GM21717 (cell line): ENCODE results near the gene TMEM135.
"Not testable (repeated sequence)": the region's sequence is repeated elsewhere in the genome, so short reads cannot be mapped to it uniquely, and the experiment has no call there.

Source experiments
- ATAC-seq: cut with Tn5 transposase; IDR thresholded peaks from one replicate; pipeline ENCODE4 v1.9.1; 2021; ENCODE audit warnings: mild to moderate bottlenecking, moderate library complexity; ENCODE audit not compliant: unreplicated experiment

The TMEM135 gene

DNA sequence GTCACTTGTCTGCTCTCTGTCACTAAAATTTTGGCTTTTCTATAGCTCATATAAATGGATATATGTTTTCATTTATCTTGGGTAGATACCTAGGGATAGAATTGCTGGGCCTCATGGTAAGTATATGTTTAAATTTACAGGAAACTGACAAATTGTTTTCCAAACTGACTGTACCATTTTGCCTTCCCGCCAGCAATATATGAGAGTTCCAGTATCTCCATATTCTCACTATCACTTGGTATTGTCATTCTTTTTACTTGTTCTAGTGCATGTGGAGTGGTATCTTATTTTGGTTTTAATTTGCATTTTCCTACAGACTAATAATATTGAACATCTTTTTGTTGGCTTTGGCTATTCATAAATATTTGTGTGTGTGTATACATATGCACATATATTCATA, 101.7 kb downstream of the TMEM135 start:
- ATAC-seq: no peak

DNA sequence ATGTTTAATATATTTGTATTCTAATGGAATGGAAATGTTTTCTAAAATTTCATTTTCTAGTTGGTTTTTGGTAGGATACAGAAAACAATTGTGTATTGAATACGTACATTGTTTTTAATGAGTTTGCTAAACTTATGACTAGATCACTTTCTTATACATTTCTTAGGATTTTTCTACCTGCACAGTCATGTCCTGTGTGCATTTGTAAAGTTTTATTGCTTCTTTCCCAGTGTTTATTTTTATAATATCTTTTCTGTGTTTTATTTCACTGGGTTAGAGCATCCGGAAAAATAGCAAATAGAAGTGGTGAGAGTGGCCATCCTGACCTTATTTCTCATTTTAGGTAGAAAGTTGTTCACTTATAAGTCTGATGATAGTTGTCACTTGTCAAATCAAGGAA, 103.6 kb downstream of the TMEM135 start:
- no peak for ATAC-seq

DNA sequence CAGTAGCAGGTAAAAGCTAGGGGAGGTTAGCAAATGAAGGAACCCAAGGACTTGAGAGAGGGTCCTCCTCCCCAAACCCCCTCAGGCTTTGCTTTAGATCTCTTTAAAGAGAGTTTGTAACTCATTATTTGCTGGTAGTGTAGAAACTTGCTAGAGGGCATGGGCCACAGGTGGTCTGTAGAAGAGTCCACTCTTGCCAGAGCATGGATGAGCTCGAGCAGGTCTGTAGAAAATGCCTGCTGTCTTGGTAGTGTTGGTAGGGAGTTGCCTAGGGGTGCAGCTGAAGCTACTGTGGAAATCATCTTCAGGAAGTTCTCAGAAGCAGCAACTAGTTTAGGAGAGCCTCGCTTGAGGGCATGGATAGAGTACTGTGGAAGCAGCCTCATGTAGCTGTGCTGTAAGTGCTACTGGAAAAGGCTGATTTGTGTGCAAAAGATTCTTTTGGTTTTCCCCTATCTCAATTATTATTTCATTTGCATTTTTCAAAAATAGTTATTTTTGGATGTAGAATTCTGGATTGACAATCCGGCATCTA, 104.3 kb downstream of the TMEM135 start:
- no peak for ATAC-seq

DNA sequence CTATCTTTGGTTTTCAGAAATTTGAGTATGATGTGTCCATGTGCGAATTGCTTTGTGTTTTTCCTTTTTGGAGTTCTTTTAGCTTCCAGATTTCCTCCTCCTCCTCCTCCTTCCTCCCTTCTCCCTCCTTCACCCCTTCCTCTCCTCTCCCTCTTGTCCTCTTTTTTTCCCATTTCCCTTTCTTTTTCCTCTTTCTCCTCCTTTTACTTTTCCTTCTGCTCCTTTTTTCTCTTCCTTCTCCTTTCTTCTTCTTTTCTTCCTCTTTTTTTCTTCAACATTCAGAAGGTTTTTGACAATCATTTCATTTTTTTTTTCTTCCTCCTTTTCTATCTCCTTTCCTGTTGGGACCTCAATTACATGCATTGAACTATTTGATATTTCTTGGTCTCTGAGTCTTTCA, 104.9 kb downstream of the TMEM135 start:
- no peak for ATAC-seq

DNA sequence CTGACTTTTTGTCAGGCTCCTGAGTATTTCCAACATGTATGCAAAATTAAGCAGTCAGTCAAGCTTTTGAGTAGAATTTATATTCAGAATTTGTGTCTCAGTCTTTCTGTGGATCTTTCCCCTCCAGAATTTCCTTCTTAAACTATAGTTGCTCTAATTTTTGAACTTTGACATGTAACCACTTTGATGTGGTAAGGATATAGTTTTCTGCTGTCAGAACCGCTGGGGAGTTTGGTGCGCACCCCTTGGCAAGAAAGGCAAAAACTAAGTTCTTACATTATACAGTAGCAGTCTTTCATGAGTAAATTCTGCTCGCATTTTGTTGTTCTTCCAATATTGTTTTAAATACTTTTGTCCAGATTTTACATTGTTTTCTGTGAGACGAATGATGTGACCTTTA, 105.9 kb downstream of the TMEM135 start:
- no peak for ATAC-seq

DNA sequence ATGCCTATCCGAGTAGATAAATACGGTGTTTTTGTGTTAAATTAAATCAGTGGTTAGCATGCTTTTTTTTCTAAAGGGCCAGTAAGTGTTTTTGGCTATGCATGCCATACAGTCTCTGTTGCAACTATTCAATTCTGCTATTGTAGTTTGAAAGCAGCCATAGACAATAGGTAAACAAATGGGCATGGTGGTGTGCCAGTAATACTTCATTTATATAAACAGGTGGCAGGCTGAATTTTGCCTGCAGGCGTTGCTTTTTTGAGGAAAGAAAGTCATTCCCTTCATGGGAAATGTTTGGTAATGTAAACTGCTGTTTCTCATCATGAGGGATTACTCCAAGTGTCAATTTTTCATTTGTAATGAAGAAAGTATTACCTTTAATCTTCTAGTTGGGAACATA, 106.5 kb downstream of the TMEM135 start:
- no peak for ATAC-seq

DNA sequence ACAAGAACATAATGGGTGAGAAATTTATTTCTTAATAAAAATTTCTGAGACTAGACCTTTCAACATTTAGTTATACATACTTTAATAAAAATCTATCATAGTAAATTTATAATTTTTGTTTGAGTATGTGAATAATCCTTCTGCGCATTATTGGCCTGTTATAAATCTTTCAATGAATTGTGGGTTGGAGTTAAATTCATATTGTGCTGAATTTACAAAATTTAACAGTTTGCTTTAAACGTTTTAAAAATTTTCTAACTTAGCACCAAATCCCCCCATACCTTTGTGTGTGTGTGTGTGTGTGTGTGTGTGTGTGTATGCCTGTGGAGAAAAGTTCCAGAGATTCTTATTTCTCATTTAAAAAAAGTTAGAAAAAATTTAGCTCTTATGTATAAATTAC, 111.0 kb downstream of the TMEM135 start:
- ATAC-seq: no peak

DNA sequence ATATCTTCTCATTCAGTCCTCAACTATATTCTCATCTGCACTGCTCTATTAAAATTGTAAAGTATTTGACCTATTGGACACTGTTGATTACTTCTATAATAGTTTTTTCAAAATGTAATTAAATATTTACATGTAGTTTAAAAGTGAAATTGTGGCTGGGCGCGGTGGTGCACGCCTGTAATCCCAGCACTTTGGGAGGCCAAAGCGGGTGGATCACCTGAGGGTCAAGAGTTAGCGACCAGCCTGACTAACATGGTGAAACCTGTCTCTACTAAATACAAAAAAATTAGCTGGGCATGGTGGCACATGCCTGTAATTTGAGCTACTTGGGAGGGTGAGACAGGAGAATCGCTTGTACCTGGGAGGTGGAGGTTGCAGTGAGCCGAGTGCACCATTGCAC, 112.0 kb downstream of the TMEM135 start:
- not testable (repeated sequence) for ATAC-seq

DNA sequence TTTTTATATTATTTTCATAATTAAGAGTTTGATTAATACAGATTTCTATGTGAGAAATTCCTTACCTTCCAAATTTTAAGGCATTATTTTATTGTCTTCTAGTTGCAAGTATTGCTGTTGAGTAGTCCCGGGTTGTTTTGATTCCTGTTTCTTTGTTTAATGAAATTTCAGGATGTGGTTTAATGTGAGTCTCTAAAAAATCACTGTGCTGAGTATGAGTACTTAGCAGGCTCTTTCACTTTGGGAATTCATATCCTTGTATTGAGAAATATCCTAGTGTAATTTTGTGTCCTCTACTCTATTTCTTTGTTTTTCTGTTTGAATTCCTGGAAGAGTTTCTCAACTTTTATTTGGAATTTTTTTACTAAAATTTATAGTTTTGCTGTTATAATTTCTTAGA, 113.2 kb downstream of the TMEM135 start:
- no peak for ATAC-seq

DNA sequence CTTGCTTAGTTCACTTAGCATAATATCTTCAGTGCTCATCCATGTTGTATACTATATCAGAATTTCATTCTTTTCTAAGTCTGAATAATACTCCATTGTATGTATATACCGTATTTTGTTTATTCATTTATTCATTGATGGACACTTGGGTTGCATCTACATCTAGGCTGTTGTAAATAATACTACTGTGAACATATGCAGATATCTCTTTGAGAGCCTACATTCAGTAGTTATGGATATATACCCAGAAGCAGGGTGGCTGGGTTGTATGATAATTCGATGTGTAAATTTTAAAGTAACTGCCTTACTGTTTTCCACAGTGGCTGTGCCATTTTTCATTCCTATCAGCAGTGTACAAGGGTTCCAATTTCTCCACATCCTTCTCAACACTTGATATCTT, 116.5 kb downstream of the TMEM135 start:
- no peak for ATAC-seq

DNA sequence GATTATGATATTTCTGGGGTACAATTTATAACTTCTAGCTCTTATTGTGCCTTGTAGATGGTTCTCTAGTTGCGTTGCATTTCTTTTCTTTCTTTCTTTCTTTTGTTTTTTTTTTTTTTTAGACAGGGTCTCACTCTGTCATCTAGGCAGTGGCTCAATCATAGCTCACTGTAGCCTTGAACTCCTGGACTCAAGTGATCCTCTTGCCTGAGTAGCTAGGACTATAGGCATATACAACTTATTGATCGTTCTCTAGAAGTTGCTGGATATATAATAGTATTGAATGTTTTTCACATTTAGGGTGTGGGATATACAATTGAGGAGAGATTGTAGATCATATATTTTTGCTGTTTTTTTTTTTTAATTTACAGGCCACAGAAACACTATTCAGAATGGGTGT, 119.2 kb downstream of the TMEM135 start:
- ATAC-seq: no peak

DNA sequence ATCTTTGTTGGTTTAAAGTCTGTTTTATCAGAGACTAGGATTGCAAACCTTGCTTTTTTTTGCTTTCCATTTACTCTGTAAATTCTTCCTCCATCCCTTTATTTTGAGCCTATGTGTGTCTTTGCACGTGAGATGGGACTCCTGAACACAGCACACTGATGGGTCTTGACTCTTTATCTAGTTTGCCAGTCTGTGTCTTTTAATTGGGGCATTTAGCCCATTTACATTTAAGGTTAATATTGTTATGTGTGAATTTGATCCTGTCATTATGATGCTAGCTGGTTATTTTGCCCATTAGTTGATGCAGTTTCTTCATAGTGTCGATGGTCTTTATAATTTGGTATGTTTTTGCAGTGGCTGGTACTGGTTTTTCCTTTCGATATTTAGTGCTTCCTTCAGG, 131.3 kb downstream of the TMEM135 start:
- ATAC-seq: not testable (repeated sequence)

DNA sequence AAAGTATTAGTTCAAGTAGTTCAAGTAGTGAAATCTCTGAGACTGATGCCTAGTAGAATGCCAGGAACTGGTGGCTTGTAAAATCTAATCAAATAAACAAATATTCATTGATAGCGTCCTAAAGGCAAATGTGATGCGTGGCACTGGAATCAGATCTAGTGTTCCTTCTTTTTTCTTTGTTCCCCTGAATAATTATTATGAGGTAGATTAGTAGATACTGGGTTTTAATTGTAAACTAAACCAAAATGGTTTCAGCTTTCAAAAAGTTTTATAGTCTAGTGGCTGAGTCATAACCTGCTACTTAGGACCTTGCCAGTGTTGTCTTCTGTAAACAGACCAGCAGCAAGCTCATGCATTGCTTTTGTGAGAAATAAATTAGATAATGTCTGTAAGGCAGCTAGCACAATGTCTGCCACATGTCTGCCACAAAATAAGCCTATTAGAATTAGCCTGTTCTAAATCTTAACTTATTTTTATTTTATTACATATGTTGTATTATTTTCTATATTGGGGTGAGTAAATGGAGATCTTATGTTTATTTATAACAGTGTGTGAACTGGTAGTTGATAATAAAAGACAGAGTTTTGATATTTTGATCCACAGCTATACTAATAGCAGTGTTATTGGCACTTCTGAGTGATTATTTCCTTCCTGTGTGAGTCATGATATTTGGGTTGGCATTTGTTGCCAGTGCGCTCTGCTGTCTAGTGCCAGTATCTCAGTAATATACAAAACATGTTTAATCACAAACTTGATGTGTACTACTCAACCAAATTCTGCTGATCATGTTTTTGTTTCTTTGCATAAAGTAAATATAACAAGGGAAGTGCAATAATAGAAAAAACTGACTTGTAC, 135.7 kb downstream of the TMEM135 start:
- no peak for ATAC-seq

DNA sequence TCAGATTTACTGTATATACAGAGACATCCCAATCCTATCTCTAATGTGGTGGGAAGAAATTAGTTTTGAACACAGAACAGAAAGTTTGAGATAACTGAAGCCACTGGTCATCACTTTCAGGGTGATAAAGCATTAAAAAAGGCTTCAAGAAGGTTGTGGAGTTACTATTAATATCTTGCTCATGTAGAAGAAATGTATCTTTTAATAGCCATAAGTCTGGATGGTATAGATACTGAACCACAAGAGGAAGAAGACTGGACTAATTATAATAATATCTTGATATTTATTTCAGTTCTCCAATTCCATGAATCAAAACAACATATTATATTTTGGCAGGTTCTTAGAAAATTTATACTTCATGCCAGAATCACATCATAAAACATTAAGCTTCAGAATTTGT, 137.1 kb downstream of the TMEM135 start:
- no peak for ATAC-seq

DNA sequence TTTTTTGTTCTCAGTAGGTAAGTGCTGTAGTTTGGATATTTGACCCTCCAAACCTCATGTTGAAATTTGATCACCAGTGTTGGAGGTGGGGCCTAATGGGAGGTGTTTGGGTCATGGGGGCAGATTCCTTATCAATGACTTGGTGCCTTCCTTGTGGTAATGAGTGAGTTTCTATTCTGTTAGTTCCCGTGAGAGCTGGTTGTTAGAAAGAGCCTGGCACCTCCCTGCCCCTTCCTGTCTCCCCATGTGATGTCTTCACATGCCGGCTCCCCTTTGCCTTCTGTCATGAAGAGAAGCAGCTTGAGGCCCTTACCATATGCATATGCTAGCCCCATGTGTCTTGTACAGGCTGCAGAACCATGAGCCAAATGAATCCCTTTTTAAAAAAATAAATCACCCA, 138.3 kb downstream of the TMEM135 start:
- no peak for ATAC-seq

DNA sequence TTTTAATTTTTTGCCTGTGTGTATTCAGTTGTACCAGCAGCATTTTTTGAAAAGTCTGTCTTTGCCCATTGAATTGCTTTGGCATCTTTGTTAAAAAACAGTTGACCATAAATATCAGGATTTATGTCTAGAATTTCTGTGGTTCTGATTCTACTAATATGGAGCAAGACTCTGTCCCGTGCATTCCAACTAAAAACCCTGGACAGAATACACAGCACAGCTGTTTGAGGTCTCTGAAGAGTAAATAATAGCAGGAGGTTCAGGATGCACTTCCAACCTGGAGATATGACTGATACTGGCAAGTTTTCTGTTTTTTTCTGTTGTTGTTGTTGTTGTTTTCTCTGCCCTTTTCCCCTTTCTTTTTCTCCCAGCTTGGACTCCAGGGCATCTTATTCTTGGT, 141.9 kb downstream of the TMEM135 start:
- no peak for ATAC-seq

DNA sequence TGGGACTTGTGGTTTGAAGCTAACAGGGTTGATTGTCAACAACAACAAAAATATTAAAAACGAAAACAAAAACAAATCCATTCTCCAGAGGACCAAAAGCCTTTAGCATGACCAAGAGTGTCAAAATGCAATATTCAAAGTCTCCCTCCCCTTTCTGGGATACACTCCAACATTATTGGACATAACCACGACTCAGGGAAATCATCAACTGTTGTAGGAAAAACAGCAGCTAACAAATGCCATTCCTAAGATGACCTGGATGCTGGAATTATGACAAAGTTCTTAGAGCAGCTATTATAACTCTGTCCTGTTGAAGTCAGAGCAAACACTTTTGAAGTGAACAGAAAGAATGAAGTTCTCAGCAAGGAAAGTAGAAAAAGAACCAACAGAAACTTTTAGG, 143.0 kb downstream of the TMEM135 start:
- no peak for ATAC-seq

DNA sequence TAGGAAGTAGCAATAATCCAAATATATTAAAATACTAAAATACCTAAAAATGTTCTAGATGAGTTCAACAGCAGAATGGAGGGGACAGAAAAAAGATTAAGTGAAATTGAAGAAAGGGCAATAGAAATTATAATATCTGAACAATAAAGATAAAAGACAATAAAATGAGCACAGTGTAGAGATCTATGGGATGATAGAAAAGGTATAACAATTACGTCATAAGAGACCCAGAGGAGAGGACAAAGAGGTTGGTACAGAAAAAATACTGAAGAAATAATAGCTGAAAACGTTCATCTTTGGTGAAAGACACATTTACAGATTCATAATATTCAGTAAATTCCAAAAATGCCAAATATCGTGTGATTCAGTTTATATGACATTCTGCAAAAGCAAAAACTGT, 143.4 kb downstream of the TMEM135 start:
- no peak for ATAC-seq

DNA sequence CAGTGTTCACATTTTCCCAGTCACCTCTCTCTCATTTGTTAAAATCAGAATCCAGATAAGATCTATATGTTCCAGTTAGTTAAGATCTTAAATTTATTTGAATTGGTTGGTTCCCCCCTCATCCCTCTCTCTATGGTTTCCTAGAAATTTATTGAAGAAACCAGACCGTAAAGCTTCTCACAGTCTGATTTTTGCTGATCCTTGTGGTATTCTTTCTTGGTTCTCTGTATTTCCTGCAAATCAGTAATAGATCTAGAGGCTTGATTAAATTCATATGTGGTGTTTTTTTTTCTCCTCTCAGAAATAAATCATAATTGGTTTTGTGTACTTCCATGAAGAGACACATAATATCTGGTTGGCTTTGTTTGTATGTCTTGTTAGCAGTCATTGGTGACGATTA, 147.5 kb downstream of the TMEM135 start:
- no peak for ATAC-seq

DNA sequence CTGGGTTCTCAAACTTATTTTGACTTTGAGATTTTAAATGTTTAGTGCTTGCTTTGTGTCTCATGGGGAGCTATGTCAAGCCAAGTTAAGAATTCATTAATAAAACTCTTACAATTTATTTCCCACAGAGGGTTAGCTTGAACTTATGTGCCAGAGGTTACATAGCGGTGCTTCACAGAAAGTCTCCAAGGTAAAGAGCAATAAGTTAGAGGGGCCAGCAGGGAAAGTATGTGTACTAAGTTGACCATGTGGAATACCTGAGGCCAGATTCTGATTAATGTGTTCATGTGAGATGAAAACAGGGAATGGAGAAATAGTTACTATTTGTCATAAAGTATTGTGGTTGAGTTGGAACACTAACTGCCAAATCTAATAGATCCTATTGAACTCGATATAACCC, 149.3 kb downstream of the TMEM135 start:
- no peak for ATAC-seq

DNA sequence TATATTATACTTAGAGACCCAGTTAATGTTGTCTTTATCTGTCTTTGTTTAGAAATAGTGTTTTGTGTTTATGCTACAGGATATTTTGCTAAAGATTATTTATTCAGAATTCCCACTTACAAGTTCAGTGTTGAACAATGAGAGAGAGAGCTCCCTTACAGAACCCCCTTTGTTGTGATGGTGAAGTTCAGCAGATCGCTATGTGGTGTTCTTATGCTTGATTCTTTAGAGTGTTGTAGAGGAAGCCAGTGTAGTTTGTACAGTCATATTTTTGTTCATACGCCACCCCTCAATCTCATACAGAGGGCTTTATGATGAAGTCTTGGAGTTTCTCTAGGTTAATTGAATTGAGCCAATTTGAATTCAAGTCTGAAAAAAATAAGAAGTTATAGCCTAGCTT, 150.2 kb downstream of the TMEM135 start:
- no peak for ATAC-seq

DNA sequence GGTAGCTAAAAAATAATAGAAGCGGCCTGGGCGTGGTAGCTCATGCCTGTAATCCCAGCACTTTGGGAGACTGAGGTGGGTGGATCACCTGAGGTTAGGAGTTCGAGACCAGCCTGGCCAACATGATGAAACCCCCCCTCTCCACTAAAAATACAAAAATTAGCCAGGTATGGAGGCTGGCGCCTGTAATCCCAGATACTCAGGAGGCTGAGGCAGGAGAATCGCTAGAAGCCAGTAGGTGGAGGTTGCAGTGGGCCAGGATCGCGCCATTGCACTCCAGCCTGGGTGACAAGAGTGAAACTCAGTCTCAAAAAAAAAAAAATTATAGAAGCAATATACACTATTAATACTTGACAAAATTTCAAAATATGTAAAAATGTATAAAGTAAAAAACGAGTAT, 150.7 kb downstream of the TMEM135 start:
- ATAC-seq: not testable (repeated sequence)

DNA sequence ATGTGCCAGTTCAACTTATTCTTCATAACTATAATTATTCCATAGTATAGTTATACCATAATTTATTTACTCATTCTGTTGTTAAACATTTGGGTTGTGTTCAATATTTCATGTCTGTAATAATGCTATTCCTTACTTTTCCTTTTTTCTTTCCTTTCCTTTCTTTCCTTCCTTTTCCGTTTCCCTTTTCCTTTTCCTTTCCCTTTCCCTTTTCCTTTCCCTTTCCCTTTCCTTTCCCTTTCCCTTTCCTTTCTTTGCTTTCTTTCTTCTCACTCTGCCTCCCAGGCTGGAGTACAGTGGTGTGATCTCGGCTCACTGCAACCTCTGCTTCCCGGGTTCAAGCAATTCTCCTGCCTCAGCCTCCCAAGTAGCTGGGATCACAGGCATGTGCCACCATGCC, 151.2 kb downstream of the TMEM135 start:
- not testable (repeated sequence) for ATAC-seq
